Kidney epithelial cell (primary cell): Measurements from ENCODE around the gene PRRG1. TPM values are rescaled to one million over a fixed set of nuclear protein-coding genes. Genes with fewer than 3 reads are reported as not detected.
"Not testable (repeated sequence)": the region's sequence is repeated elsewhere in the genome, so short reads cannot be mapped to it uniquely, and the experiment has no call there.

Experiments
- DNase-seq: peaks from one replicate; pipeline ENCODE4 v3.0.0-alpha.2; 2010; ENCODE audit warnings: low read depth
- H3K27me3 ChIP-seq: 2 replicates; pipeline ENCODE4 v1.6.0; 2011; ENCODE audit warnings: low read length; ENCODE audit not compliant: control insufficient read depth, insufficient read depth
- H3K36me3 ChIP-seq: 2 replicates; pipeline ENCODE4 v1.5.1; 2011; ENCODE audit warnings: low read length; ENCODE audit not compliant: control insufficient read depth, insufficient read depth
- H3K4me3 ChIP-seq: 2 replicates; pipeline ENCODE4 v1.5.1; 2011; ENCODE audit warnings: low read depth, mild to moderate bottlenecking, control low read depth, low read length
- CTCF ChIP-seq: IDR thresholded peaks from 2 replicates; pipeline ENCODE4 v1.5.1; 2011; ENCODE audit warnings: mild to moderate bottlenecking, moderate library complexity, low read length, control low read depth, inconsistent platforms; ENCODE audit not compliant: insufficient read depth, poor library complexity, severe bottlenecking
- total RNA-seq: library from RNA; depleted of rRNA; stranded (reverse); fragments of >200 nt; gene quantifications from 2 replicates; pipeline ENCODE4 v1.2.3, GENCODE V29; 2015

Gene PRRG1
- total RNA-seq, 1 donor from 2014 or later, result 17.6 TPM

DNA sequence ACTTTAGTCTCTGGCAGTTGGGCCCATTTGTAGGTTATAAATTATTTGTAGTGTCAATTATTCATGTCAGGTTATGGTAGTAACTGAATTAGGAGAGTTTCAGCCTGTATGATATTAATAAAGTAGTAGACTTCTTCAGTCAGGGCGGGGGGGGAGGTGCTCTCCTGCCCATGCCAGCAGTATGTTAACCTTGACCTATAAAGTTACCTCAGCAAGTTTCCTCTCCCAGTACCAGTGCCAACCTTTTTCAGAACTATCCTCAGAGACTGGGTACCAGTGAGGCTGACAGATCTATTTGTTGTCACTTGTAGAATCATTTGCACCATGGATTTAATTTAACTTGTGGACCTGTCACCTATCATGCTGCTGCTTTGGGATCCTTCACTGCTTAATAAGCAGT is 88.0 kb downstream of the PRRG1 start:
- Histone ChIP-seq H3K36me3 (no peaks in the 10 kb centered on the region), H3K27me3 (no peaks in the 10 kb centered on the region), H3K4me3 (no peak overlapping the region)
- TF ChIP-seq CTCF, result no peak
- no peak for DNase-seq

DNA sequence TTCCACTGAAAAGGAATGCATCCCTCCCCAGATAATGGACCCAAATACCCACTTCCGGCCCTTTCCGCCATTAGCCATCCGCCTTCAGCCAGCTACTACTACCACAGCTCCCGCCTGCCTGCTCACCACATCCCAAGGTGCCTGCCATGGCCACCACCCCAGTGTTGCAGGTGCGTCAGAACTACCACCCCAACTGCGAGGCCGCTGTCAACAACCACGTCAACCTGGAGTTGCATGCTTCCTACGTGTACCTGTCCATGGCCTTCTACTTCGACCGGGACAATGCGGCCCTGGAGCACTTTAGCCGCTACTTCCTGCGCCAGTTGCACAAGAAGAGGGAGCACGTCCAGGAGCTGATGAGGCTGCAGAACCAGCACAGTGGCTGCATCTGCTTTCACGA is 92.2 kb downstream of the PRRG1 start:
- Histone ChIP-seq H3K36me3 (no peaks in the 10 kb centered on the region), H3K27me3 (no peaks in the 10 kb centered on the region), H3K4me3 (no peak overlapping the region)
- no peak for TF ChIP-seq CTCF
- DNase-seq, result no peak

GRCh38 chrX:37445182-37445581 is 96.0 kb downstream of the PRRG1 start:
- Histone ChIP-seq H3K36me3 (no peaks in the 10 kb centered on the region), H3K4me3 (no peak overlapping the region), H3K27me3 (no peaks in the 10 kb centered on the region)
- TF ChIP-seq CTCF, result no peak
- DNase-seq, result no peak

- TF ChIP-seq CTCF, result no peak
- H3K36me3 ChIP-seq, result no peaks in the 10 kb centered on the region
- H3K27me3 ChIP-seq, result no peaks in the 10 kb centered on the region
- no peak for DNase-seq
- no peak overlapping the region for H3K4me3 ChIP-seq
Observed at GRCh38 chrX:37453821-37454220, 104.7 kb downstream of the PRRG1 start.

DNA sequence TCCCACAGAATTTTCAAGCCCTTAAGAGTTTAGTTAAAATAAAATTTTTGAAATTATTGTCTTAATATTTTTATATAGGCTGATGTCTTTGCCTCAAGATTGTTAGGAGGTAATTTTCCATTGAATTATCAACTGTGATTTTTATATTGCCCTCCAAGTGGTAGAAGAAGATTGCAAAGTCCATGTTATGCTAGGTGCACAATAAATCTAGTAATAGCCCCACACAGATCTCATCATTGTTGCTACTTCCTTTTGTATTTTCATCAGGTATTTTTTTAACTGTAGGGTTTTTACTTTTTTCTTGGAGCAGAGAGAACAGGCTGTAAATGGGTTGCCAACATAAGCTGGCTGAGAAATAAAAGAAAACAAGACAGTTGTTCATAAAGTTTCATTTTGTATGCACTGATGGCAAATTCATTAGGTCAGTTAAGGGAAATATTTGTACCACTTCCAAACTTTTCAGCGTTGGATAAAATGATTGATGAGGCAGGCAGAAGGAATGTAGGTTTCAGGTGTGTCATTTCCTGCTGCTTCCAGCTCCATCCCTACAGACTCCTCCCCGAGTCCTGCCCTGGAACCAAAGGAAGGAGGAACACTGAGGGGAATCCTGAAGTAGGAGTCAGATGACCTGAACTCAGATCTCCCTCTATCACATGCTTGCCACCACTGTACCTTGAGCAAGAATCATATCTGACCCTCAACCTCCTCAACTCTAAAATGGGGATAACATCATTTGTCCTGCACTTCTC is 105.5 kb downstream of the PRRG1 start:
- DNase-seq, result peak; percentile 35
- no peak for TF ChIP-seq CTCF
- Histone ChIP-seq H3K36me3 (no peaks in the 10 kb centered on the region), H3K4me3 (no peak overlapping the region), H3K27me3 (no peaks in the 10 kb centered on the region)

- no peaks in the 10 kb centered on the region for H3K27me3 ChIP-seq
- TF ChIP-seq CTCF, result no peak
- no peaks in the 10 kb centered on the region for H3K36me3 ChIP-seq
- DNase-seq, result no peak
- H3K4me3 ChIP-seq, result no peak overlapping the region
Observed at GRCh38 chrX:37455381-37455780, 106.2 kb downstream of the PRRG1 start.

GRCh38 chrX:37460285-37460684 is 111.1 kb downstream of the PRRG1 start:
- DNase-seq, result peak; percentile 4
- H3K4me3 ChIP-seq, H3K36me3 ChIP-seq, H3K27me3 ChIP-seq: not testable (repeated sequence)
